ENCODE results near the gene SUPT3H. TPM values are rescaled to one million over a fixed set of nuclear protein-coding genes. Genes with fewer than 3 reads are reported as not detected.
"Not testable (repeated sequence)": the region's sequence is repeated elsewhere in the genome, so short reads cannot be mapped to it uniquely, and the experiment has no call there.

Gene SUPT3H
- total RNA-seq, 2 experiments from 2014 or later = 10.1 to 11.6 TPM

DNA sequence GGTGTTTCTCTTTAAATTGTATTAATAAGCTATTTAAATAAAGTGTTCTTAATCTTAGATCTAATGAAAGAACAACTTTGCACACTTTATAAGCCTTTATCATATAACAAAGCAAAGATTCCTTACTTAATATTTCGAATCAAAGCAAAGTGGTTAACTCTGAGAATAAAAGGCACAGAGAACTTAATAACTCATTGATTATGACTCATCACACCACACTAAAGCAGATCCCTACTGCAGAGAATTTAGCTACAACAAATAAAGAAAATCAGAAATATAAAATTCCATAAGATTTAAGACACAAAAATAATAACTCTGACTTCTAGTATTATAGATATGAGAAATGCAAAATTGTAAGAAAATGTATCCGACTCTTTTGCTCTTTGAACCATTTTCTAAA, 185.2 kb downstream of the SUPT3H start:
- DNase-seq = no peak
- no peaks in the 10 kb centered on the region for H3K27me3 Mint-ChIP-seq
- ATAC-seq (ENCODE audit: low read depth) = no peak
- no peaks in the 10 kb centered on the region for H3K9me3 Mint-ChIP-seq
- no peak overlapping the region for H3K27ac Mint-ChIP-seq
- H3K4me3 Mint-ChIP-seq = no peak overlapping the region
- H3K4me1 Mint-ChIP-seq = peaks cover 8% of the 10 kb centered on the region
- H3K36me3 Mint-ChIP-seq = peaks cover 12% of the 10 kb centered on the region
- POLR2A ChIA-PET = interaction anchor here (0.7 kb wide), 1 partner anchor 87 kb away, joined by 3 read pairs; no protein-coding TSS in a partner anchor

DNA sequence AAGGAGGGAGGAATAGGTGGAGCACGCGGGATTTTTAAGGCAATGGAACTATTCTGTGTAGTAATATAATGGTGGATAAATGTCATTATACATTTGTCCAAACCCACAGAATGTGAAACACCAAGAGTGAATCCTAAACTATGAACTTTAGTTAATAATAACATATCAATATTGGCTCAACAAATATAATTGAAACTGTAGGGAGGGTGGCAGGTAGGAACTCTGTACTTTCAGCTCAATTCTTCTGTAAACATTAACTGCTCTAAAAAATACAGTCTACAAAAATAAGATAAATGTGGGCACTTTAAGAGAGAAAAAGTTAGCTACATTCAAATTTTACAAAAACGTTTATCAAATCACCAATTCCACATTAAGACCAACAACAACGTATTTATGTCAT, 186.3 kb downstream of the SUPT3H start:
- H3K4me3 Mint-ChIP-seq = no peak overlapping the region
- H3K36me3 Mint-ChIP-seq = peaks cover 10% of the 10 kb centered on the region
- no peak for DNase-seq
- H3K27ac Mint-ChIP-seq = no peak overlapping the region
- POLR2A ChIA-PET = no interaction called here
- H3K27me3 Mint-ChIP-seq = no peaks in the 10 kb centered on the region
- no peak for ATAC-seq (ENCODE audit: low read depth)
- peaks cover 10% of the 10 kb centered on the region for H3K4me1 Mint-ChIP-seq
- no peaks in the 10 kb centered on the region for H3K9me3 Mint-ChIP-seq

DNA sequence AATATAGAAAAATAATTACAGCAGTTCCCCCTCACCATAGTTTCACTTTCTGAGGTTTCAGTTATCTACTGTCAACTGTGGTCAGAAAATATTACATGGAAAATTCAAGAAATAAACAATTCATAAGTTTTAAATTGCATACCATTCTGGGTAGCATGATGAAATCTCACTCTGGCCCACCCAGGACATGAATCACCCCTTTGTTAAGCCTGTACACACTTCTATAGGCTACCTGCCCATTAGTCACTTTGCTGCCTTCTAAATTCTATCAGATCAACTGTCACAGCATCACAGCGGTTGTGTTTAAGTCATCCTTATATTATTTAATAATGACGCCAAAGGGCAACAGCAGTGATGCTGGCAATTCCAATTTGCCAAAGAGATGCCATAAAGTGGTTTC, 189.9 kb downstream of the SUPT3H start:
- ATAC-seq (ENCODE audit: low read depth) (no peak), DNase-seq (no peak)
- peaks cover 22% of the 10 kb centered on the region for H3K36me3 Mint-ChIP-seq
- H3K4me3 Mint-ChIP-seq = peak overlapping the region; percentile 11
- peaks cover 3% of the 10 kb centered on the region for H3K9me3 Mint-ChIP-seq
- peaks cover 31% of the 10 kb centered on the region for H3K4me1 Mint-ChIP-seq
- POLR2A ChIA-PET = no interaction called here
- H3K27me3 Mint-ChIP-seq = no peaks in the 10 kb centered on the region
- H3K27ac Mint-ChIP-seq = no peak overlapping the region

DNA sequence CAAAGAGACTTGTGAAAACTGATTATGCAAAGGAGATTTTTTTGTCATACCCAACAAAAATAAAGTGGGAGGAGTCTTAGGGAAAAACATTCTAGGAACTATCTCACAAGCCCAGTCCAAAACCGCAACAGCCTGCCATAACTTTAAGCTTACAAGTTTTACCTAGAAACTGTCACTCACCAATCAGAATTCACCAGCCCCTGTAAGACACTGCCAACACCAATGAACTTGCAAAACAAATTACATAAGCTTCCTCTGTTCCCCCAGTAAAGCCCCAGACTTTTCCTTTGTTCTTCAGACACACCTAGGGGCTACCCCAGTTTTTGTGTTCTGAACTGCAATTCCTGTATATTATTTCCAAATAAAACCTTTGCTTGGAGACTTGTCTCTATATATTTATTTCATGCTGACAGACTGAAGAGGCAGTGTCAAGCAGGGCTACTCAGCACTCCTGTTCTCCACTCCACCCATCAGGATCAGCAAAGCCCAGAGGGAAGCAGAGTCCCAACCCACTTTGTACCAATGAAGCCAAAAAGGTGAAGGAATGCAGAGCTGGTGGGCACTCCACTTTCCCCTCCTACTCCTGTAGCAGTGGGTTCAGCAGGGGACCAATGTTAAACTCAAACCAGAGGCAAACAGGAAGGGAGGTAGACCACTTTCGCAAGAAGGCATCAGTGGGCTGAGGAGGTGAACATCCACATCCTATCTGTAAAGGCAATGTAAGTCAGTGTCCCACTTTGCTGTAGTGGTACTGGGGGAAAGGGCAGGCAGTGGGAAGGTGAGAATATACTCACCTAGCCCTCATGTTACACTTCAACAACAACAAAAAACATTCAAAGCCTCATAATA, 192.1 kb downstream of the SUPT3H start:
- ATAC-seq (ENCODE audit: low read depth) (peak; percentile 78), DNase-seq (peak; percentile 34)
- Mint-ChIP-seq H3K27me3 (no peaks in the 10 kb centered on the region), H3K4me3 (peak overlapping the region; percentile 53), H3K27ac (peak overlapping the region; percentile 85), H3K9me3 (peaks cover 3% of the 10 kb centered on the region), H3K36me3 (peaks cover 19% of the 10 kb centered on the region), H3K4me1 (peaks cover 31% of the 10 kb centered on the region)
- POLR2A ChIA-PET = interaction anchor here (0.6 kb wide), 1 partner anchor 108 kb away, joined by 3 read pairs; no protein-coding TSS in a partner anchor

DNA sequence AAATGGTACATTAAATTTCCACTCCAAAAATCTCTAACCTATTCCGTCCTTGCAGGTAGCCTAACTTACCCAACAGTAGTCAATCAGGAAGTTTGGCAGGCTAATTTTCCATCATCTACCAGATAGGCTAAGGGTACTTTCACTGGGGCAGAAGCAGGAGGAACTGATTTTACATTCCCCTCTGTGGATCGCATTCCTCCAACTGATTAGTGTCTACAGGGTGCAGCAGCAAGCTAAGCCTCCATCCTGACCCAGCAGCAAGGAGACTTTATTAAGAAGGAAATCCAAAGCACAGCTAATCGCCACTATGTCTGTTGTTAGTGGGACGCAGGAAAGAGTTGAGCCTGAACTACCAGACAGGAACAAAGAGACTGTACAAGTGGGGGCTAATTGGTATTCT, 192.8 kb downstream of the SUPT3H start:
- POLR2A ChIA-PET = interaction anchor here (0.6 kb wide), 1 partner anchor 108 kb away, joined by 3 read pairs; no protein-coding TSS in a partner anchor
- H3K4me1 Mint-ChIP-seq = peaks cover 31% of the 10 kb centered on the region
- H3K27ac Mint-ChIP-seq = peak overlapping the region; percentile 85
- peak overlapping the region; percentile 53 for H3K4me3 Mint-ChIP-seq
- no peak for ATAC-seq (ENCODE audit: low read depth)
- peaks cover 3% of the 10 kb centered on the region for H3K9me3 Mint-ChIP-seq
- DNase-seq = no peak
- no peaks in the 10 kb centered on the region for H3K27me3 Mint-ChIP-seq
- peaks cover 16% of the 10 kb centered on the region for H3K36me3 Mint-ChIP-seq

DNA sequence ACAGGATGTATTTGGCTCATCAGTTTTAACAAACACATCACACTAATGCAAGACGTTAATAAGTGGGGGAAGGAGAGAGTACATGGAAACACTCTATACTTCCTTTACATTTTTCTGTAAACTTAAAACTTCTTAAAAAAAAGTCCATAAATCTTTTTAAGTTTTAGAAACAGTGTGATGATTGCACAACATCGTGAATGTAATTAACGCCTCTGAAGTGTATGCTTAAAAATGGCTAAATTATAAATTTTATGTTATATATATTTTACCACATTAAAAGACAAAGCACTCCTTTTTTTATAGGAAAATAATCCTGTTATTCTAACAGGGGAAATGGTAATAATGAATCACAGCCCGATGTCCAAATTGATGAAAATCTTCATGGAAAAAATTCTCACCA, 193.7 kb downstream of the SUPT3H start:
- ATAC-seq (ENCODE audit: low read depth) (no peak), DNase-seq (no peak)
- Mint-ChIP-seq H3K27ac (no peak overlapping the region), H3K4me1 (peaks cover 31% of the 10 kb centered on the region), H3K9me3 (peaks cover 3% of the 10 kb centered on the region), H3K4me3 (no peak overlapping the region), H3K27me3 (no peaks in the 10 kb centered on the region), H3K36me3 (peaks cover 18% of the 10 kb centered on the region)
- POLR2A ChIA-PET = no interaction called here

DNA sequence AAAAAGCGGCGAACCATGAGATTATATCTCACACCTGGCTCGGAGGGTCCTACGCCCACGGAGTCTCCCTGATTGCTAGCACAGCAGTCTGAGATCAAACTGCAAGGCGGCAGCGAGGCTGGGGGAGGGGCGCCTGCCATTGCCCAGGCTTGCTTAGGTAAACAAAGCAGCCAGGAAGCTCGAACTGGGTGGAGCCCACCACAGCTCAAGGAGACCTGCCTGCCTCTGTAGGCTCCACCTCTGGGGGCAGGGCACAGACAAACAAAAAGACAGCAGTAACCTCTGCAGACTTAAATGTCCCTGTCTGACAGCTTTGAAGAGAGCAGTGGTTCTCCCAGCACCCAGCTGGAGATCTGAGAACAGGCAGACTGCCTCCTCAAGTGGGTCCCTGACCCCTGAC, 201.4 kb downstream of the SUPT3H start:
- H3K27ac Mint-ChIP-seq; H3K27me3 Mint-ChIP-seq; POLR2A ChIA-PET; ATAC-seq (ENCODE audit: low read depth); H3K4me3 Mint-ChIP-seq; H3K9me3 Mint-ChIP-seq; H3K4me1 Mint-ChIP-seq; DNase-seq: not testable (repeated sequence)
- peaks cover 17% of the 10 kb centered on the region for H3K36me3 Mint-ChIP-seq

DNA sequence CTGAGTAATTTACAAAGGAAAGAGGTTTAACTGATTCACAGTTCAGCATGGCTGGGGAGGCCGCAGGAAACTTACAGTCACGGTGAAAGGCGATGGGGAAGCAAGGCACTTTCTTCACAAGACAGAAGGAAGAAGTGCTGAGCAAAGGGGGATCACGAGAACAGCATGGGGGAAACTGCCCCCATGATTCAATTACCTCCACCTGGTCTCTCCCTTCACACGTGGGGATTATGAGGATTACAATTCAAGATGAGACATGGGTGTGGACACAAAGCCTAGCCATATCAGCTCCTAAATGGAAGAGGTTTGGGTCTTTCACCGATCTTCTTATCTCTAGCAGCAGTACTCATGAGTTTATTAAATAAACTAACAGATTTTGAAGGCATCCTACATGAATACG, 202.5 kb downstream of the SUPT3H start:
- DNase-seq (no peak), ATAC-seq (ENCODE audit: low read depth) (no peak)
- Mint-ChIP-seq H3K9me3 (peaks cover 6% of the 10 kb centered on the region), H3K4me3 (no peak overlapping the region), H3K36me3 (peaks cover 17% of the 10 kb centered on the region), H3K27me3 (no peaks in the 10 kb centered on the region), H3K4me1 (peaks cover 9% of the 10 kb centered on the region), H3K27ac (no peak overlapping the region)
- POLR2A ChIA-PET = no interaction called here

DNA sequence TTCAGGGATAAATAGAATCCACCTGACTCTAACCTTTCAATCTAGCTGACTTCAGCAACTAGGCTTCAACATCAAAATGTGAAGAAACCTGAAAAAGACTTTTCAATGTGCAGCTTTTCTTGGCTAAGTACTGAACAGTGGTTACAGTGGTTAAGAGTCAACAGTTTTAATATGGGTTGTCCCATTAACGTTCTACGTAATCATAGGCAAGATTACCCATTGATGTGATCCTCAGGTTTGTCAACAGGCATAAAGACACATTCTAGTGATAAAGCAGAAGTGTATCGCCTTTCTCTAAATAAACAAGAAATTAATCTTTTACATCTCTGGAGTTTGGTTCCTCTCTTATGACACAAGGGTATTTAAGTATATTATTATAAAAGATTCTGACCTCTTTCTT, 203.7 kb downstream of the SUPT3H start:
- Mint-ChIP-seq H3K9me3 (peaks cover 6% of the 10 kb centered on the region), H3K27me3 (no peaks in the 10 kb centered on the region), H3K4me1 (peaks cover 9% of the 10 kb centered on the region), H3K4me3 (no peak overlapping the region), H3K27ac (no peak overlapping the region), H3K36me3 (peaks cover 15% of the 10 kb centered on the region)
- DNase-seq (no peak), ATAC-seq (ENCODE audit: low read depth) (no peak)
- POLR2A ChIA-PET = no interaction called here

DNA sequence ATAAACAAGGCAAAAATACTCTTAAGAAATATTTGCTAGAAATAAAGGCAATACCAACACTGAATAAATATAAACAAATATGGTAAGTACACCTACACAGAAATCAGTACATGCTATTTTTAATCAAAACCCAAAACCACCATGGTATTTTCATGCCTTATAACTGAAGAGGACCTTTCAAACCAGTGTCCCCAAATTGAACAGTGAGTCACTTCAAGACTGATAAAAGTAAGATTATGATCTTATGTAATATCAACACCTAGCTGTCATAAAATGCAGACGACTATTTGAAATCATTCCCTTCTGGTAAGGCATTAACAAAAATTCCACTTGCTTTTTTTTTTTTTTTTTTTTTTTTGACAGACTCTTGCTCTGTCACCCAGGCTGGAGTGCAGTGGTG, 206.4 kb downstream of the SUPT3H start:
- Mint-ChIP-seq H3K4me1 (peaks cover 12% of the 10 kb centered on the region), H3K27me3 (no peaks in the 10 kb centered on the region), H3K27ac (no peak overlapping the region), H3K4me3 (no peak overlapping the region), H3K9me3 (peaks cover 7% of the 10 kb centered on the region), H3K36me3 (peaks cover 12% of the 10 kb centered on the region)
- ATAC-seq (ENCODE audit: low read depth) (no peak), DNase-seq (no peak)
- POLR2A ChIA-PET = interaction anchor here (0.7 kb wide), 1 partner anchor 176 kb away, joined by 4 read pairs; no protein-coding TSS in a partner anchor

DNA sequence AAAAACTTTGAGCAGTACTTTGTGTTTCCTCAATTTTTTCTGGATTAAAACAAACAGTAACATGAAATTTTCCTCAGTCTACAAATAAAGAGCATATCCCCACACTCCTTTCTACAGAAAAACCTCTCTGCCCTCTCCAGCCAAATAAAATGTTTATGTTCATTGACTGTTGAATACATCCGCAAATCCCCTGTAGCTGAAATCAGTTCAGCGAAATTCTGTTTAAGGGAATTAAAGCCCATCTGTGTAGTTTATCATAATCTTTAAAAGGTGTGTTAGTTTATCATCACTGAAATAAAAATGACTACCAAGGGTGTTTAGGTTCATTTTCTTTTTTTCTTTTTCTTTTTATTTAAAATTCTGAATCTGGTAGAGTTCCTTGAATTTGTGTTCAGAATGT, 207.4 kb downstream of the SUPT3H start:
- no peak overlapping the region for H3K27ac Mint-ChIP-seq
- DNase-seq (no peak), ATAC-seq (ENCODE audit: low read depth) (no peak)
- H3K27me3 Mint-ChIP-seq = no peaks in the 10 kb centered on the region
- H3K36me3 Mint-ChIP-seq = peaks cover 13% of the 10 kb centered on the region
- POLR2A ChIA-PET = no interaction called here
- no peak overlapping the region for H3K4me3 Mint-ChIP-seq
- H3K4me1 Mint-ChIP-seq = peaks cover 12% of the 10 kb centered on the region
- H3K9me3 Mint-ChIP-seq = peaks cover 5% of the 10 kb centered on the region

DNA sequence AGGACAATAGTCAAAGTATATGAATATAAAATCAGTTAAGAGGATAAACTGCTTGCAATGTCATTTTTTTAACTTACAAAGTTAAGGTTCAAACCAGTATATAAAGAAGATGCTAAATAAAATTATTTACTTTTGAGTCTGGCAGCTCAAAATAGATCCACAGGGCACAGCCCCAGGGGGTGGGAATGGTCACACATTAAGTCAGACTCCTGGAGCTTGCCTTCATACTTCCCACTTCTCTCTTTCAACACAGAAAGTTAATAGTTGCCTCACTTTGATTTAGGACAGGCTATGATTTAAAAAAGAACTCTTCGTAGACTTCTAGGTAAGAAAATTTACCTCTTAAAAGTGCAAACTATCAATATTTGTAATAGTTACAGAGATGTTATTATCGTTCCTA, 207.9 kb downstream of the SUPT3H start:
- peaks cover 1% of the 10 kb centered on the region for H3K9me3 Mint-ChIP-seq
- peaks cover 13% of the 10 kb centered on the region for H3K4me1 Mint-ChIP-seq
- peaks cover 10% of the 10 kb centered on the region for H3K36me3 Mint-ChIP-seq
- no peak for ATAC-seq (ENCODE audit: low read depth)
- no peak for DNase-seq
- H3K27me3 Mint-ChIP-seq = no peaks in the 10 kb centered on the region
- H3K4me3 Mint-ChIP-seq = no peak overlapping the region
- H3K27ac Mint-ChIP-seq = no peak overlapping the region
- POLR2A ChIA-PET = interaction anchor here (1.3 kb wide), 1 partner anchor 15 kb away, joined by 4 read pairs; no protein-coding TSS in a partner anchor

DNA sequence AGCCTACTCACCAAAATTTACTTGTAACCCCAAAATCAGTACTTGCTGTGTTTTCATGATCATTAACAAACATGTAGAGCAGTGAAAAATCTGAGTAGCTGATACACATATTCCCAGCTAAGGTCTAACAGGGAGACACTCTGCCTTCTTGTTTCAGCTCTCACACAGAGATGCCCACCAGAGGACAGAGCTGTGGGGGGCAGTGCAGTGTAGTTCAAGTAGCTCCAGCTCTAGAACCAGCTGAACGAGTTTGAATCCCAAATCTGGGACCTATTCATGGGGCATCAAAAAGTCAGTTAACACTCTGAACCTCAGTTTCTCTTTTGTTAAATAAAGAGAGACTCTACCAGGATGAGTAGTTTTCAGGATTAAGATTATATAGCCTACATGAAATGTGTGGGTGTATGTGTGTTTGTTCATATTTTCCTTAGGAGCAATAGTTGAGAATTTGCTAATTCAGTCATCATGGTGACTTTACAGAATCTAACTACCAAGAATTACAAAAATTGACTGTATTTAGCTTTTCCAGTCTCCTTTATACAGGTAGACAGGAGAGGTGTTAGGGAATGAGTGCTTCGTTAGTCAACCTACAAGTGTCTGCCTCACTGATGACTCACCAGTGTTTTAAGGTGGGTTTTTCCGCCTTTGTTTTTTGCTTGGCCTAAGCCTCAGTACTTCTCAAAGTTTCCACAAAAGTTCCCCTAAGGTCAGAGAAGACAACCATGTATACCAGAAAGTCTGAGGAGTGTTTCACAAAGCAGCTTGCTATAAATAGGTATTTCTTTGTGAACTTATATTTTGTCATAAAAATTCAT, 213.6 kb downstream of the SUPT3H start:
- peaks cover 18% of the 10 kb centered on the region for H3K4me1 Mint-ChIP-seq
- peak; percentile 86 for ATAC-seq (ENCODE audit: low read depth)
- DNase-seq = no peak
- no peaks in the 10 kb centered on the region for H3K27me3 Mint-ChIP-seq
- H3K9me3 Mint-ChIP-seq = peaks cover 5% of the 10 kb centered on the region
- H3K27ac Mint-ChIP-seq = peak overlapping the region; percentile 70
- POLR2A ChIA-PET = interaction anchor here (0.7 kb wide), 1 partner anchor 101 kb away, joined by 3 read pairs; no protein-coding TSS in a partner anchor
- H3K36me3 Mint-ChIP-seq = peaks cover 14% of the 10 kb centered on the region
- H3K4me3 Mint-ChIP-seq = peak overlapping the region; percentile 47
